22Rv1 (cell line): ENCODE measurements around the gene PAK5.

Source experiments
- CTCF ChIP-seq: fragments of 450-650 bp; IDR thresholded peaks from 2 replicates; pipeline ENCODE4 v1.5.1; 2017; ENCODE audit warnings: mild to moderate bottlenecking
- ZFX ChIP-seq: fragments of 450-650 bp; IDR thresholded peaks from 2 replicates; pipeline ENCODE4 v1.6.1; 2017; ENCODE audit warnings: antibody characterized with exemption, borderline replicate concordance

- TF ChIP-seq CTCF = no peak
- no peak for TF ChIP-seq ZFX
These were observed 46.2 kb downstream of the PAK5 start for GRCh38 chr20:9792674-9793073.
